Fibroblast of the conjunctiva (primary cell): ENCODE results near the gene FOXN3.
"Not testable (repeated sequence)": the region's sequence is repeated elsewhere in the genome, so short reads cannot be mapped to it uniquely, and the experiment has no call there.

ENCODE experiments used
- DNase-seq: peaks from one replicate; pipeline ENCODE4 v3.0.0-alpha.2; 2010; ENCODE audit warnings: low read depth

FOXN3 gene

GRCh38 chr14:89277203-89277602, 139.8 kb downstream of the FOXN3 start:
- no peak for DNase-seq

GRCh38 chr14:89276424-89276975, 140.5 kb downstream of the FOXN3 start:
- DNase-seq, result no peak

GRCh38 chr14:89270439-89271227, 146.4 kb downstream of the FOXN3 start:
- no peak for DNase-seq

- DNase-seq, result no peak
These were observed 147.6 kb downstream of the FOXN3 start for GRCh38 chr14:89269404-89269803.

- DNase-seq, result no peak
These were observed 148.5 kb downstream of the FOXN3 start for GRCh38 chr14:89268514-89268913.

DNA sequence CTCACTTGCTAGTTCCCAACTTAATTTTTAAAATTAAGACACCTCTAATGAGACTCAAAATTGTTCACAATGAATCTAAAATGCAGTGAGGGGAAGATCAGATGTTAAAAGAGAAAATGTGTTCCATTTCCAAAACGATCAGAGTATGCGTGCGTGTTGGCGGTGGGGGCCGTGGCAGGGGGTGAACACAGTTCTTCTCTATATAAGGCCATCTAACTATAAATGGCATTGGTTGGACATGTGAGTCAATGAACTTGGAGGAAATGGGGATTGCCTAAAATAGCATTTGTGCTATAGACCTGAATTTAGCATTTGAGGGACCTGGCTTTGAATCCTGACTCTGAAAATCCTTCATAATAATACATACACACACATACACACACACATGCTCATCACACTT, 149.4 kb downstream of the FOXN3 start:
- DNase-seq, result no peak

- no peak for DNase-seq
These were observed 149.9 kb downstream of the FOXN3 start for GRCh38 chr14:89267163-89267562.

GRCh38 chr14:89266754-89267153, 150.3 kb downstream of the FOXN3 start:
- DNase-seq, result no peak

GRCh38 chr14:89265234-89265633, 151.8 kb downstream of the FOXN3 start:
- DNase-seq, result no peak

DNA sequence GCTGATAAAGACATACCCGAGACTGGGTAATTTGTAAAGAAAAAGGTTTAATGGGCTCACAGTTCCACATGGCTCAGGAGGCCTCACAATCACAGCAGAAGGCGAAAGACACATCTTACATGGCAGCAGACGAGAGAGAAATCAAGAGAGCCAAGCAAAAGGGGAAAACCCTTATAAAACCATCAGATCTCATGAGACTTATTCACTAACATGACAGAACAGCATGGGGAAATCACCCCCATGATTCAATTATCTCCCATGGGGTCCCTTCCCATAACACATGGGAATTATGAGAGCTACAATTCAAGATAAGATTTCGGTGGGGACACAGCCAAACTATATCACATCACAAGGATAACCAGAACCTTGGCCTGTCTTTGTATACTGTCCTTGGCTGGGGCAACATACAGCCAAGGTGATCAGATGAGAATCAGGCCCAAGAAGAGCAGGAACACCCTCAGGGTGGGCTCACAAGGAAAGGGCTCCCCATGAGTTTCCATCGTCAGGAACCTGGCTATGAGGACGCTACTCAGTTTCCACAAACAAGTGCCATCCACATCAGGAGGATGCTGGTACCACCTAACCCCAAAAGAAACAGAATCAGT, 152.7 kb downstream of the FOXN3 start:
- no peak for DNase-seq

DNA sequence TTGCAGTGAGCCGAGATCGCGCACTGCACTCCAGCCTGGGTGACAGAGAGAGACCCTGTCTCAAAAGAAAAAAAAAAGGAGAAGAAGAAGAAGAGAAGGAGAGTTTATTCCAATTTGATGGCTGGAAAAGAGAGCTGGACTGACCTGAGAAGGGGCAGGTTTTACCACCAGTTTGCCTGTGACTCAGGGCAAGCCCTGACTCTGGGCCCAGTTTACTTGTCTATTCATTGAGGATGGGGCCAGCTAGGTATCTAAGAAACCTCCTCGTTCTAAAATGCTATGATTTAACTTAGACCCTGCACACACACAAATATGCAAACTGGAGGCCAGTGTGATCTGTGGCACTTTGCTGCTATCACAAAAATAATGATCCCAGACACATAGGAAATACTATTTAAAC, 155.0 kb downstream of the FOXN3 start:
- no peak for DNase-seq

DNA sequence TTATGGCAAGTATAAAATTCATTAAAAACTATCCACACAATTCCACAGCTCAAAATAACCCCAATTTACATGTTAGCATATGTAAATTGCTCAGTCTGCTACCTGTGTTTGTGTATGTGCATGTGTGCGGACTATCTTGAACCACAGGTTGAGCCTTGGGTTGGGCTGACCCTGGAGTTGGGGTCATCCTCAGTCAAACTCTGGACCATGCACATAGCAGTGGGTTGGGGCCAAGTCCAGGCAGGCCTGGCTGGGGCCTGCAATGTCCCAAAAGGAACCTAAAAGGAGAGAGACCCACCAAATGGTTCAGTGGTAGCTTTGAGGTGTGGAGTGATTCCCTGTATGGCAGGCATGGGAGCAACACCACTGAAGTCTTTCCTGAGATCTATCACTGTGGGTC, 156.1 kb downstream of the FOXN3 start:
- DNase-seq, result no peak

GRCh38 chr14:89259951-89260609, 157.0 kb downstream of the FOXN3 start:
- no peak for DNase-seq

GRCh38 chr14:89258728-89259273, 158.2 kb downstream of the FOXN3 start:
- DNase-seq, result no peak

GRCh38 chr14:89256951-89257350, 160.1 kb downstream of the FOXN3 start:
- DNase-seq, result no peak

DNA sequence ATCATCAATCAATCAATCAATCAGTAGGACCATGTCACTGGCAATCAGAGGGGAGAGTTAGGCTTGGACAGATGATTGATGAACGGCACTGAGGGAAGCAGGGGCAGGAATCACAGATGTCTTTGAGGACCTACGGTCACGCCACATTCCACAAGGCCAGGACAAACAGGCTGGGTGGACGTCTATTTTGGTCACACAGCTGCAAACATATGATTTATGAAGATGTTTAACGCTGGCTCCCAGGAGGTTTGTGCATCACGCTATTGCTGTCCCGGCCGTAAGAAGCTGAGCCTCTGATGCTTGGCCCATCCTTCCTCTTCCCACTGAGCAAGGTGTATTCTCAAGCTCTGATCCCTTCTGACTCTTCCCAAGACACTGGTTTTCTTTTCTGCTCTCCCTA, 160.8 kb downstream of the FOXN3 start:
- DNase-seq, result no peak

DNA sequence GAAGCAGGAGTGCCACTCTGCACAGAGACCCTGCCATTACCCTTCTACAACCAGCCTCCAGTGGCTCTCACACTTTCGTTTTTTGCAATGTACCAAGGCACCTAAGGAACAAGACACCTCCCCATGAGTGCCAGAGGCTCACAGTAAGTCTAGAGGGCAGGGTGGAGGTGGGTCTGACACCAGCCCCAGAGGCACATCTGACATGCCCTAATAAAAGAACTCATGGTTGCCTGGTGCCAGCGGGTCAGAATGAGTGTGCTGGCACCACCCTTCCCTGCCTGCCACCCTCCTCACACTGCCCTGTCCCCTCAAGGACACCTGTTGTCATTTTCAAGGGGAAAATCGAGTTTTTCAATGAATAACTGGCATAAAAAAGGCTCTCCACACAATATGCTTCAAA, 161.2 kb downstream of the FOXN3 start:
- no peak for DNase-seq

GRCh38 chr14:89255012-89255411, 162.0 kb downstream of the FOXN3 start:
- DNase-seq, result no peak

DNA sequence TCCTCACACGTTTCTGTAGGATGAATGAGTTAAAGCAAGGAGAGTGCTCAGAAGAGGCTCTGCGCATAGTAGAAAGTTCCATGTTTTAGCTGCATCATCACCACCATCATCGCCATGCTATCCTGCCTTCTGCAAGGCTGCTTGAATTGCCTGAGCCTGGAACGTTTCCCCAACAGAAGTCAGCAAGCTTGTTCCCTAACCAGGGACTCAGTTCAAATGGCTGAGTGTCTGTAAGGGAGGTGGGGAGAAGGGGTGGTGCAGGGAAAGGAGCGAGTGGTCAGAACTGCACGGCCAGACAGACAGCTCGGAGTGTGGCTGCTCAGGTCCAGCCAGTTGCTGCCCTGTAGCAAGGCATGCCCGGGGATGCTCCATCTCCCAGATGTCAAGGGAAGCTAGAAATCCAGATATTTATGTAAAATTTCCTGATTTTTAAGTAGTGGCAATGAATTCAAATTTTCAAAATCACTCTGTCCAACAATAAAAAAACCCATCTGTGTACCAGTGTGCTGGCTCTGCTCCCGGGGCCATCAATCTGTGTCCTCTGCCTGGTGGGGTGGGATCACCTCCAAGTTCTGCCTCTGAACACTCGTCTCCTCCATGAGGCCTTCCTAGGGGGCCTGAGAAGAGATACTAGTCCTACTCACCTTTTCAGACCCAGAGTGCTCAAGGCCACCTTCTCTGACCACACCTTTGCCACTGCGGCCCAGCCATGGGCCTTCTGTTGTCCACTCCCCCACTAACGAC, 162.7 kb downstream of the FOXN3 start:
- DNase-seq, result no peak

DNA sequence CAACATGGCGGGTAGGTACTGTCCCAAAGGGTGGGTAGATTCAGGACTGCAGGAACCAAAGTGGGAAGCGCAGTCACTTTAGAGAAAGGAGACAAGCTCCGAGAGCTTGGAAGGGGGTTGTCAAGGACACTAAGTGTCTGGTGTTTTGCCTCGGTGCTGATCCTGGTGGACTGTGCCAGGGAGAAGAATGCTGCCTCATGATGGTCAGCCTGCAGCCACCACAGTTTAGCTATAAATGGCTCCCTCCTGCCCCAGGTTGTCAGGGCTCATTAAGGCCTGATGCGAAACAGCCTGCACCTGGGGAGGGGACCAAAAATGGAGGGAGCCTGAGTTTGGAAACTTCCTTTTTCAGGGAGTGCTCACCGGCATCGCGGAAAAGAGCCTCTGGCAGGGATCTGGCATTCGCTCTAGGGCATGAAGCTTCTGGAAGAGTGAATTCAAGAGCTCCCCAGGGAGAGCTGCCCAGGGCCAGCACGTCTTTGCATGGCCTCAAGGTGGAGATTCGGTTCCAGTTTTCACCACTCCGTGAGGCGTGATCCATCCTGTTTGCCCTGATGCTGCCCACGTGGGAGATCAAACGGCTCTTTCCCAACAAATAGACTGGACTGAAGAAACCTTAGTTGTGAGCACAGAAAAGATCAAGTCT, 164.0 kb downstream of the FOXN3 start:
- no peak for DNase-seq

- DNase-seq, result no peak
These were observed 166.0 kb downstream of the FOXN3 start for GRCh38 chr14:89251061-89251460.

- DNase-seq, result not testable (repeated sequence)
These were observed 166.4 kb downstream of the FOXN3 start for GRCh38 chr14:89250655-89250975.
